GM19025 (cell line): ENCODE results near the gene TRAPPC4.

Source experiments
- ATAC-seq: cut with Tn5 transposase; IDR thresholded peaks from one replicate; pipeline ENCODE4 v1.9.1; 2021; ENCODE audit warnings: mild to moderate bottlenecking, low read depth, moderate library complexity; ENCODE audit not compliant: unreplicated experiment

Gene TRAPPC4

DNA sequence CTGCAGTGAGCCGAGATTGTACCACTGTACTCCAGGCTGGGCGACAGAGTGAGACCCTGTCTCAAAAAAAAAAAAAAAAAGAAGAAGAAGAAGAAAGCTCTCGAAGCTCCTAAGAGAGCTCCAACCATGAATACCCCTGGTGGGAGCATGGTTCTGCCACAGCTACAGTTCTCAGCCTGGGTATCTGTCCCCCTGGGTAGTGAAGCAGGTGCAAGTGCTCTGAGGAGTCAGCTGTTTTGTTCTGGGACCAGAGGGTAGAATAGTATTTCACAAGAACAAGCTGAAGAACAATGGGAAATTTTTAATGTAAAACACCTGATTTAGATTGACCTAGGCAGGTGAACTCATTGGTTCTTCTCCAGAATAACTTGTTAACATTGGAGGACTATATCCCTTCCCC lies 42.7 kb downstream of the TRAPPC4 start:
- ATAC-seq: no peak

DNA sequence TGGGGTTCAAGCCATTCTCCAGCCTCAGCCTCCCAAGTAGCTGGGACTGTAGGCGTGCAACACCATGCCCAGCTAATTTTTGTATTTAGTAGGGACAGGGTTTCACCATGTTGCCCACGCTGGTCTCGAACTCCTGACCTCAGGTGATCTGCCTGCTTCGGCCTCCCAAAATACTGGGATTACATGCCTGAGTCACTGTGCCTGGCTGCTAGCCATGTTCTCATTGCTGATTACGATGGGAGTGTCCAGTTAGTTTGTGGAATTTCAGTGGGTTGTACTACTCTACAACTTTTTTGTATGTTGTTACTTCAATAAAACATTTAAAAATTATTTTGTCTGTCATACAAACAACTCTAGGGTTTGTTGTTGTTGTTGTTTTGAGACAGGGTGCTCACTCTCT lies 44.2 kb downstream of the TRAPPC4 start:
- no peak for ATAC-seq

DNA sequence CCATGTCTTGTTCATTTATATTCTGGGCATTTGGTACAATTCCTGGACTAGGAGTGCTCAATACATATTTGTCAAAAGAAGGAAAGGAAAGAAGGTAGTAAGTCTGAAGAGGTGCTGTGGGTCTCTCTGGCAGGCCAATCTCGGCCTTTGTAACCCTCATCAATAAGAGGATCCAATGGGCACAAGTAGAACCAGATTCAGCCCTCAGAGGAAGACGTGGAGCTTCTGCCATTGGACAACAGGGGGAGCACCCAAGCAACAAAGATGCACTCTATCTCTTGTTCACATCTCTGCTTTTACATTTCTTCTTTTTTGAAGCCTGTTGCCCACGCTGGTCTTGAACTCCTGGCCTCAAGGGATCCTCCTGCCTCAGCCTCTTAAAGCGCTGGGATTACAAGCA lies 46.8 kb downstream of the TRAPPC4 start:
- no peak for ATAC-seq

DNA sequence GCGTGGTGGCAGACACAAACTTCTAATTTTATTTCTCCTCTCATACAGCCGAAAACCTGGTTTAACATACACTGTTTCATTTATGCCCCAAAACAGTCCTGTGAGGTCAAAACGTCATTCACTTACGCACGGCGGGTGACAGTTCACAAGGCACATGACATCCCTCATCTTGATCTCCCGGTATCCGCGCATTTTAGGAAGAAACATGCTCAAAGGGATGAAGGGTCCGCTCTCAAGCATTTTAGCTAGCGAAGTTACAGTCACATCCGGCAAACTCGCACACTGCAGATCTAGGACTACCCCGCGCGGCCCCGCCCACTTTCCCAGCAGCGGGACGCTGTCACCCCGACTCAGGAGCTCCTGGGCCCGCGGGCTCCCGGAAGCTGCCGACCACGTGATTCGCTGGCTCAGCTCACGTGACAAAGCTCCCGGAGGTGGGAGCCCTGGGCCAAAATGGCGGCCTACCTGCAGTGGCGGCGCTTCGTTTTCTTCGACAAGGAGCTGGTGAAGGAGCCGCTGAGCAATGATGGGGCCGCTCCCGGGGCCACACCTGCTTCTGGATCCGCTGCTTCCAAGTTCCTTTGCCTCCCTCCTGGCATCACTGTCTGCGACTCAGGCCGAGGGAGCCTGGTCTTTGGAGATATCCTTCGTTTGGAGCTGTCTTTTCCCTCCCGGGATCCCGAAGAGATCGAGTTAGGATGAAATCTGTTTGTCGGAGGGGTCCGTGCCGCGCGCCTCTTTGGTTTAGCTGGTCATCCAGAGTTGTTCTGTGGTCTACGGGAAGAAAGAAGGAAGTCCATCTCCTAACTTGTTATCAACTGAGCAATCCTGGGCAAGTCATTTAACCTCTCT lies 49.0 kb downstream of the TRAPPC4 start, which contains the start of gene VPS11:
TSS of gene VPS11 (plus strand) at position 448 of the 852 bp plus-strand sequence. CDS start at position 454, 6 bp downstream.
- ATAC-seq: peak; percentile 94
